Thymus (tissue), 11 donors: Measurements from ENCODE around the gene TBCK. TPM values are rescaled to one million over a fixed set of nuclear protein-coding genes. Genes with fewer than 3 reads are reported as not detected.

Source experiments
- DNase-seq, 9 donors: peaks; one replicate each; pipeline ENCODE4 v3.0.0-alpha.2; 2013; ENCODE audit warnings: low spot score in 9 of 9, low read depth in 6 of 9, missing footprints in 1 of 9
- H3K27ac ChIP-seq, 2 donors: one replicate each; pipeline ENCODE4 v1.5.1; 2013; ENCODE audit warnings: control low read depth in 1 of 2, low read depth in 1 of 2, low read length in 1 of 2, mild to moderate bottlenecking in 1 of 2, moderate library complexity in 1 of 2
- H3K27me3 ChIP-seq, 2 donors: one replicate each; pipeline ENCODE4 v1.5.1; 2013; ENCODE audit warnings: low read length in 1 of 2; ENCODE audit not compliant: control insufficient read depth in 2 of 2, insufficient read depth in 1 of 2
- H3K36me3 ChIP-seq, 2 donors: one replicate each; pipeline ENCODE4 v1.5.1; 2013; ENCODE audit warnings: low read length in 1 of 2, mild to moderate bottlenecking in 1 of 2, moderate library complexity in 1 of 2; ENCODE audit not compliant: control insufficient read depth in 2 of 2, insufficient read depth in 2 of 2
- H3K4me1 ChIP-seq, 2 donors: one replicate each; pipeline ENCODE4 v1.5.1; 2013; ENCODE audit warnings: low read length in 2 of 2; ENCODE audit not compliant: control insufficient read depth in 2 of 2, insufficient read depth in 2 of 2
- H3K4me3 ChIP-seq, 2 donors: one replicate each; pipeline ENCODE4 v1.5.1; 2013; ENCODE audit warnings: low read length in 2 of 2, control low read depth in 1 of 2, mild to moderate bottlenecking in 1 of 2
- H3K9me3 ChIP-seq, 2 donors: one replicate each; pipeline ENCODE4 v1.5.1; 2013; ENCODE audit warnings: low read length in 1 of 2, mild to moderate bottlenecking in 1 of 2; ENCODE audit not compliant: control insufficient read depth in 2 of 2, insufficient read depth in 1 of 2
- WGBS: extraction: QIAGEN DNeasy Blood & Tissue Kit; methylation state at CpG from one replicate; pipeline ENCODE4 v1.1.7; 2013; 5-methylcytosine and 5-hydroxymethylcytosine counted together
- polyA plus RNA-seq: library from polyadenylated mRNA; stranded (reverse); fragments of 200-250 nt; gene quantifications from one replicate; pipeline ENCODE4 v1.2.3, GENCODE V29; 2013
- total RNA-seq: library from RNA; stranded (reverse); fragments of 120-200 nt; gene quantifications from one replicate; pipeline ENCODE4 v1.2.4, GENCODE V29; 2013
- donor health status: healthy.

TBCK gene
- total and polyA plus RNA-seq, 2 donors: 17.9 to 34.8 TPM

- 96% methylated on average over 6 of the region's 6 CpGs for WGBS
- no peak overlapping the region for H3K27ac ChIP-seq
- peaks cover 6 to 11% of the 10 kb centered on the region in 2 donors for H3K36me3 ChIP-seq
- H3K27me3 ChIP-seq: no peaks in the 10 kb centered on the region
- no peak overlapping the region for H3K4me3 ChIP-seq
- H3K9me3 ChIP-seq: peaks cover 0 to 8% of the 10 kb centered on the region in 2 donors
- no peak for DNase-seq
- H3K4me1 ChIP-seq: no peaks in the 10 kb centered on the region
These were observed 206.1 kb downstream of the TBCK start for GRCh38 chr4:106109929-106110328.

- Histone ChIP-seq H3K27ac (no peak overlapping the region), H3K4me1 (no peaks in the 10 kb centered on the region), H3K9me3 (peaks cover 0 to 5% of the 10 kb centered on the region in 2 donors), H3K27me3 (no peaks in the 10 kb centered on the region), H3K4me3 (no peak overlapping the region), H3K36me3 (peaks cover 3% of the 10 kb centered on the region in 2 donors)
- WGBS: 98% methylated on average over 4 of the region's 4 CpGs
- DNase-seq: no peak
These were observed 210.3 kb downstream of the TBCK start for GRCh38 chr4:106105697-106106096.

DNA sequence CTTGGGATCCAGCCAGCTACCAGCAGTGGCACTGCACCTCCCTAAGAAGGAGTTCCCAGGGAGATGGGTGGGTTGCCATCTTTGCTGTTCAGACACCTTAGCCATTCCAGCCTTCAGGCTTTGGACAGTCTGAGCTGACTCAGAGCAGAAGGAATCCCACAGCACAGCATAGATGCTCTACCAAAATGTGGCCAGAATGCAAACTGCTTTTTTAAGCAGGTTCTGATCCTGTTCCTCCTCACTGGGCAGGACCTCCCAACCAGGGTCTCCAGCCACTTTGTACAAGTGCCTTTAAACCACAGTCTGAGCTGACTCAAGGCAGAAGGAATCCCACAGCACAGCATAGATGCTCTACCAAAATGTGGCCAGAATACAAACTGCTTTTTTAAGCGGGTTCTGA lies 211.7 kb downstream of the TBCK start:
- no peak overlapping the region for H3K4me3 ChIP-seq
- no peaks in the 10 kb centered on the region for H3K4me1 ChIP-seq
- no peak overlapping the region for H3K27ac ChIP-seq
- 100% methylated on average over 1 of the region's 1 CpG for WGBS
- no peaks in the 10 kb centered on the region for H3K27me3 ChIP-seq
- DNase-seq: no peak
- no peaks in the 10 kb centered on the region for H3K9me3 ChIP-seq
- H3K36me3 ChIP-seq: peaks cover 3% of the 10 kb centered on the region in 2 donors

GRCh38 chr4:106096454-106096853 lies 219.6 kb downstream of the TBCK start:
- no peak overlapping the region for H3K27ac ChIP-seq
- H3K4me1 ChIP-seq: no peaks in the 10 kb centered on the region
- no peak overlapping the region for H3K4me3 ChIP-seq
- no peak for DNase-seq
- no peaks in the 10 kb centered on the region for H3K27me3 ChIP-seq
- H3K36me3 ChIP-seq: peaks cover 0 to under 1% of the 10 kb centered on the region in 2 donors
- 97% methylated on average over 1 of the region's 1 CpG for WGBS
- H3K9me3 ChIP-seq: peaks cover 0 to 8% of the 10 kb centered on the region in 2 donors

DNA sequence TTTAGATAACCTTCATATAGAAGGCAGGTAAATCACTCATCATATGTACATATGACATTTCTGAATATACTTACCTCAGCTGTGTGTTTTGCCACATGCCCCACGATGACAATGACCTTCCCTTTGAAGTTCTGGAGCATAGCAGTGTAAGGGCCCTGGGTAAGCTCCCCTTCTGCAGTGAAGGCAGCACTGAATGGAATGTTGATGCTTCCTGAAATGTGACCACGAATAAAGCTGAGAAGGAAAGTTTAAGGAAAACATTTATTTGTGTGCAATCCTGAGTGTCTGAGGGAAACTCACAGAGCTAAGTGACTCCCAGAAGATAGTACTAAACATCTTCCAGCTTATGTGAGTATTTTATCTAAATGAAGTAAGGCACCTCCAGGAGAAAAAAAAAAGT lies 220.6 kb downstream of the TBCK start:
- no peak for DNase-seq
- Histone ChIP-seq H3K27ac (no peak overlapping the region), H3K9me3 (peaks cover 3 to 13% of the 10 kb centered on the region in 2 donors), H3K4me1 (no peaks in the 10 kb centered on the region), H3K36me3 (peaks cover 4% of the 10 kb centered on the region in 2 donors), H3K27me3 (no peaks in the 10 kb centered on the region), H3K4me3 (no peak overlapping the region)
- 80% methylated on average over 2 of the region's 2 CpGs for WGBS

DNA sequence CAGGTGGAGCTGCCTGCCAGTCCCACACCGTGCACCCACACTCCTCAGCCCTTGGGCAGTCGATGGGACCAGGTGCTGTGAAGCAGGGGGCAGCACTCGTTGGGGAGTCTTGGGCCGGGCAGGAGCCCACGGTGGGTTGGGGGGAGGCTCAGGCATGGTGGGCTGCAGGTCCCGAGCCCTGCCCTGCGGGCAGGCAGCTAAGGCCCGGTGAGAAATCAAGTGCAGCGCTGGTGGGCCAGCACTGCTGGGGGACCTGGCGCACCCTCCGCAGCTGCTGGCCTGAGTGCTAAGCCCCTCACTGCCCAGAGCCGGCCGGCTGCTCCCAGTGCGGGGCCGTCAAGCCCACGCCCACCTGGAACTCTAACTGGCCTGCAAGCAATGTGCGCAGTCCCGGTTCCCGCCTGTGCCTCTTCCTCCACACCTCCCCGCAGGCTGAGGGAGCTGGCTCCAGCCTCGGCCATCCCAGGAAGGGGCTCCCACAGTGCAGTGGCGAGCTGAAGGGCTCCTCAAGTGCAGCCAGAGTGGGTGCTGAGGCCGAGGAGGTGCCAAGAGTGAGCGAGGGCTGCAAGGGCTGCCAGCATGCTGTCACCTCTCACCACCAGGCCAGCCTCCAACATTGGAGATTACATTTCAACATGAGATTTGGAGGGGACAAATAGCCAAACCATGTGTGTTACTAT lies 223.5 kb downstream of the TBCK start:
- DNase-seq: no peak
- WGBS: 98% methylated on average over 24 of the region's 24 CpGs
- H3K27ac ChIP-seq: no peak overlapping the region
- no peaks in the 10 kb centered on the region for H3K4me1 ChIP-seq
- H3K27me3 ChIP-seq: no peaks in the 10 kb centered on the region
- H3K9me3 ChIP-seq: peaks cover 3 to 21% of the 10 kb centered on the region in 2 donors
- H3K36me3 ChIP-seq: peaks cover 4 to 14% of the 10 kb centered on the region in 2 donors
- no peak overlapping the region for H3K4me3 ChIP-seq

DNA sequence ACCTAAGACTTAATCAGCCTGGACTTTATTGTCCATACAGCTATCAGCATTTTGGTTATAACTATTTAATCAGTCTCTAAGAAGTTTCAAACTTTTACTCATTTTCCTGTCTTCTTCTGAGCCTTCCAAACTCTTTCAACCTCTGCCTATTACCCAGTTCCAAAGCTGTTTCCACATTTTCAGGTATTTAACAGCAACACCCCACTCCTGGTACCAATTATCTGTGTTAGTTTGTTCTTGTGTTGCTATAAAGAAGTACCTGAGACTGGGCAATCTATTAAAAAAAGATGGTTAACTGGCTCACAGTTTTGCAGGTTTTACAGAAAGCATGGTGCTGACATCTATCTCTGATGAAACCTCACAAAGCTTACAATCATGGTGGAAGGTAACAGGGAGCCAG lies 225.2 kb downstream of the TBCK start:
- no peaks in the 10 kb centered on the region for H3K4me1 ChIP-seq
- no peaks in the 10 kb centered on the region for H3K27me3 ChIP-seq
- peaks cover 3 to 21% of the 10 kb centered on the region in 2 donors for H3K9me3 ChIP-seq
- H3K27ac ChIP-seq: no peak overlapping the region
- no peak for DNase-seq
- H3K4me3 ChIP-seq: no peak overlapping the region
- peaks cover 4 to 14% of the 10 kb centered on the region in 2 donors for H3K36me3 ChIP-seq

GRCh38 chr4:106083065-106083464 lies 232.9 kb downstream of the TBCK start:
- no peak overlapping the region for H3K27ac ChIP-seq
- WGBS: 97% methylated on average over 8 of the region's 8 CpGs
- H3K4me1 ChIP-seq: no peaks in the 10 kb centered on the region
- no peaks in the 10 kb centered on the region for H3K9me3 ChIP-seq
- no peaks in the 10 kb centered on the region for H3K27me3 ChIP-seq
- H3K4me3 ChIP-seq: no peak overlapping the region
- DNase-seq: no peak
- peaks cover 4 to 7% of the 10 kb centered on the region in 2 donors for H3K36me3 ChIP-seq

GRCh38 chr4:106080376-106080775 lies 235.6 kb downstream of the TBCK start:
- WGBS: 97% methylated on average over 1 of the region's 1 CpG
- no peak for DNase-seq
- no peaks in the 10 kb centered on the region for H3K27me3 ChIP-seq
- H3K36me3 ChIP-seq: peaks cover 4 to 11% of the 10 kb centered on the region in 2 donors
- no peaks in the 10 kb centered on the region for H3K4me1 ChIP-seq
- no peak overlapping the region for H3K27ac ChIP-seq
- H3K4me3 ChIP-seq: no peak overlapping the region
- no peaks in the 10 kb centered on the region for H3K9me3 ChIP-seq
